Stomach (tissue), 9 donors: ENCODE measurements around the gene PIGW. TPM values are rescaled to one million over a fixed set of nuclear protein-coding genes. Genes with fewer than 3 reads are reported as not detected.

Experiments used
- DNase-seq, 2 donors: peaks; one replicate each; pipeline versions ENCODE4 v3.0.0 to v3.0.0-alpha.2; 2013 to 2019
- H3K27ac ChIP-seq, 5 donors: fragments of 200-600 bp in 4 of 5; sonication (generic) in 4 of 5; one replicate each; pipeline ENCODE4 v1.5.1; 2013 to 2019; ENCODE audit warnings: mild to moderate bottlenecking in 1 of 5, moderate library complexity in 1 of 5
- H3K27me3 ChIP-seq, 3 donors: fragments of 200-600 bp; sonication (generic); one replicate each; pipeline ENCODE4 v1.5.1; 2017 to 2019; ENCODE audit warnings: mixed run types in 1 of 3
- H3K36me3 ChIP-seq, 4 donors: fragments of 200-600 bp; sonication (generic); 1 replicate in 3 of 4; 2 replicates in 1 of 4; pipeline ENCODE4 v1.5.1; 2016 to 2019
- H3K4me1 ChIP-seq, 4 donors: fragments of 200-600 bp; sonication (generic); one replicate each; pipeline ENCODE4 v1.5.1; 2016 to 2019
- H3K4me3 ChIP-seq, 4 donors: fragments of 200-600 bp; sonication (generic) in 3 of 4; one replicate each; pipeline ENCODE4 v1.5.1; 2016 to 2019; ENCODE audit warnings: mild to moderate bottlenecking in 1 of 4
- H3K9me3 ChIP-seq, 4 donors: fragments of 200-600 bp; sonication (generic); one replicate each; pipeline ENCODE4 v1.5.1; 2016 to 2019
- EP300 ChIP-seq: sonication (generic); formaldehyde crosslinking; IDR thresholded peaks from one replicate; pipeline ENCODE4 v1.6.1; 2017; ENCODE audit warnings: antibody characterized with exemption
- POLR2A ChIP-seq, 4 donors: fragments of 450-650 bp; IDR thresholded peaks; one replicate each; pipeline ENCODE4 v1.6.1; 2016; ENCODE audit warnings: antibody characterized with exemption in 4 of 4, control low read depth in 2 of 4, mild to moderate bottlenecking in 1 of 4, moderate library complexity in 1 of 4
- POLR2AphosphoS5 ChIP-seq, 3 donors: sonication (generic); formaldehyde crosslinking; IDR thresholded peaks; one replicate each; pipeline ENCODE4 v1.6.1; 2016; ENCODE audit warnings: antibody characterized with exemption in 3 of 3
- WGBS, 5 donors: extraction: QIAGEN DNeasy Blood & Tissue Kit in 3 of 5; methylation state at CpG; one replicate each; pipeline versions ENCODE4 v1.1.5 to v1.1.7; 2013 to 2018; 5-methylcytosine and 5-hydroxymethylcytosine counted together
- intact Hi-C: fragments of 100-400 bp; cut with DNase I; formaldehyde crosslinking; loops from one replicate; pipeline ENCODE4 v1.15.1; 2023; ENCODE audit warnings: low total_unique reads
- polyA plus RNA-seq, 3 donors: library from polyadenylated mRNA; stranded (reverse); fragments of 200-250 nt; gene quantifications; one replicate each; pipeline ENCODE4 v1.2.3, GENCODE V29; 2013
- total RNA-seq, 5 donors: library from RNA; depleted of rRNA; stranded (reverse); fragments of >200 nt; gene quantifications; one replicate each; pipeline versions ENCODE4 v1.1.0 to v1.2.3, GENCODE V29; 2014 to 2016
- TF ChIP-seq, protein P1 (sequence below), 7 experiments: fragments of 450-650 bp in 4 of 7; fragments of 200-600 bp in 3 of 7; sonication (generic) in 3 of 7; IDR thresholded peaks; one replicate each; pipeline ENCODE4 v1.5.1; 2016 to 2019; ENCODE audit warnings: antibody characterized with exemption in 7 of 7, control low read depth in 2 of 7, mild to moderate bottlenecking in 1 of 7
- donor health status: healthy with polysubstance abuse.
- donor health status: Bipolar disorder and iron deficiency.
- donor health status: healthy.

The PIGW gene
- total and polyA plus RNA-seq, 8 donors = 0.45 to 12.7 (median 4.3) TPM; not detected in 1

DNA sequence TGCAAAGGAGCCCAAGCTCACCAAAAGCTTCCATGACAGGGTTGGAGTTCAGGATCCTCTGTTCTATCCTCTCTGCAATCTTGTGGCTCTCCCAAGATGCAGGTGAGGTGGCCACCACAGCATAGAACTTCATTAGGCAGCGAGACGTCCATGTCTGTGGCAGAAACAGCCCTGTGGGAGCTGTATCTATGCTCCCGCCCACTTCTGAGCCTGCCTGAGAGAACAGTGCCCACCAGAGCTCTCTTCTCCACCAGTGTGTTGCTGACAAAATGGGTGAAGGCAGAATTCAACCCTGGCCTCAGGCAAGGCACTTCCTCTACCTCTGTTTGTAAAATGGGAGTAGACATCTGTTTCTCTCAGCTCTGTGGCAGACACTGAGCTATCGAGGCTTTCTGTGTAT is 18.9 kb upstream of the PIGW start:
- TF ChIP-seq, protein P1, sequence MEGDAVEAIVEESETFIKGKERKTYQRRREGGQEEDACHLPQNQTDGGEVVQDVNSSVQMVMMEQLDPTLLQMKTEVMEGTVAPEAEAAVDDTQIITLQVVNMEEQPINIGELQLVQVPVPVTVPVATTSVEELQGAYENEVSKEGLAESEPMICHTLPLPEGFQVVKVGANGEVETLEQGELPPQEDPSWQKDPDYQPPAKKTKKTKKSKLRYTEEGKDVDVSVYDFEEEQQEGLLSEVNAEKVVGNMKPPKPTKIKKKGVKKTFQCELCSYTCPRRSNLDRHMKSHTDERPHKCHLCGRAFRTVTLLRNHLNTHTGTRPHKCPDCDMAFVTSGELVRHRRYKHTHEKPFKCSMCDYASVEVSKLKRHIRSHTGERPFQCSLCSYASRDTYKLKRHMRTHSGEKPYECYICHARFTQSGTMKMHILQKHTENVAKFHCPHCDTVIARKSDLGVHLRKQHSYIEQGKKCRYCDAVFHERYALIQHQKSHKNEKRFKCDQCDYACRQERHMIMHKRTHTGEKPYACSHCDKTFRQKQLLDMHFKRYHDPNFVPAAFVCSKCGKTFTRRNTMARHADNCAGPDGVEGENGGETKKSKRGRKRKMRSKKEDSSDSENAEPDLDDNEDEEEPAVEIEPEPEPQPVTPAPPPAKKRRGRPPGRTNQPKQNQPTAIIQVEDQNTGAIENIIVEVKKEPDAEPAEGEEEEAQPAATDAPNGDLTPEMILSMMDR (IDR thresholded peaks at IDR 0.05) = no peak
- TF ChIP-seq POLR2AphosphoS5 (IDR thresholded peaks at IDR 0.05) (no peak), POLR2A (IDR thresholded peaks at IDR 0.05) (no peak), EP300 (no peak)
- 87 to 95% (median 93%) methylated on average over 4 of the region's 4 CpGs for WGBS, 5 donors
- no peak for DNase-seq

DNA sequence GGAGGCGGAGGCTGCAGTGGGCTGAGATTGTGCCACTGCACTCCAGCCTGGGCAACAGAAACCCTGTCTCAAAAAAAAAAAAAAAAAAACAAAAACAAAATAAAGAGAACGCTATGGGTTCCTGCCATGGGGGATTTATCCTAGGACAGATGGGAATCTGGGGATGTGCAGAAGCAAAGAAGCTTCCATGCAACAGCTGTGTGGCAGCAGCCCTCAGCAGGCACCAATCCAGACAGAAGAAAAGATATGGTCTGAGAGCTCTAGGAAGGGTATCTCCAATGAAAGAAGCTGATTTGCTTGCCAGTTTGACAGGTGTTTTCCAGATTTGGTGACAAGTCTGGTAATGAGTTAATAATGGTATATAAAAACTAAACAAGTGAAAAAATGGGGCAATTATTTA is 11.7 kb upstream of the PIGW start:
- no peak for DNase-seq
- no peak for TF ChIP-seq EP300
- TF ChIP-seq, protein P1 (IDR thresholded peaks at IDR 0.05) = no peak
- no peak for TF ChIP-seq POLR2A (IDR thresholded peaks at IDR 0.05)
- no peak for TF ChIP-seq POLR2AphosphoS5 (IDR thresholded peaks at IDR 0.05)
- Histone ChIP-seq H3K4me1 (no peaks in the 10 kb centered on the region), H3K9me3 (no peaks in the 10 kb centered on the region), H3K27ac (no peak overlapping the region), H3K36me3 (peaks cover 27 to 79% (median 78%) of the 10 kb centered on the region in 4 donors), H3K4me3 (no peak overlapping the region), H3K27me3 (no peaks in the 10 kb centered on the region)
- 79 to 97% (median 92%) methylated on average over 2 of the region's 2 CpGs for WGBS, 5 donors
- intact Hi-C loops = no loop called here

More for the DNA sequence above, 18.9 kb upstream of the PIGW start:
- Histone ChIP-seq H3K4me3 (no peak overlapping the region), H3K27ac (no peak overlapping the region), H3K36me3 (peaks cover 7 to 82% (median 69%) of the 10 kb centered on the region in 4 donors), H3K27me3 (no peaks in the 10 kb centered on the region), H3K9me3 (no peaks in the 10 kb centered on the region), H3K4me1 (no peaks in the 10 kb centered on the region)
- intact Hi-C loops = no loop called here

DNA sequence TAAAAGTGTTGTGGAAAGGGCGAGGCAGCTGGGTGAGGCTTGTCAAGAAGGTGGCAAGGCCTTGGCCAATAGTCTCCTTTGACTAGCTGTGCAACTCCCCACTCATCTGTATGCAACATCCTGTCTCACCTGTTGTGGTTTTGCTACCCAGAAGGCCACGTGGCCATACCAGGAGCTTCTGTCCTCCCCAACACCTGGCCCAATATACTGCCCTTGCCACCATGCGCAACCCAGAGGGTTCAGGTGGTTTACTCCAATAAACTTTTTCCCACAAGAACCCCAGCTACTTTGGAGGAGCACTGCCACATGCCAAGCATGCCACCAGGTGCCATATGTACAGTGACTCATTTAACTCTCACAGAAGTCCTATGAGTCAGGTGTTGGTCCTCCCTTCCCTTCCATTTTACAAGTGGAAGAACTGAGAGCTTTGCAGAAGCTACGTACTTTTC is 10.3 kb upstream of the PIGW start:
- no peak overlapping the region for H3K4me3 ChIP-seq
- no peaks in the 10 kb centered on the region for H3K4me1 ChIP-seq
- TF ChIP-seq POLR2A (IDR thresholded peaks at IDR 0.05) (no peak), EP300 (no peak), POLR2AphosphoS5 (IDR thresholded peaks at IDR 0.05) (no peak)
- TF ChIP-seq, protein P1 (IDR thresholded peaks at IDR 0.05) = no peak
- H3K27me3 ChIP-seq = no peaks in the 10 kb centered on the region
- intact Hi-C loops = no loop called here
- DNase-seq = no peak
- 85 to 93% (median 92%) methylated on average over 4 of the region's 4 CpGs for WGBS, 5 donors
- H3K36me3 ChIP-seq = peaks cover 27 to 90% (median 87%) of the 10 kb centered on the region in 4 donors
- H3K9me3 ChIP-seq = no peaks in the 10 kb centered on the region
- H3K27ac ChIP-seq = no peak overlapping the region

DNA sequence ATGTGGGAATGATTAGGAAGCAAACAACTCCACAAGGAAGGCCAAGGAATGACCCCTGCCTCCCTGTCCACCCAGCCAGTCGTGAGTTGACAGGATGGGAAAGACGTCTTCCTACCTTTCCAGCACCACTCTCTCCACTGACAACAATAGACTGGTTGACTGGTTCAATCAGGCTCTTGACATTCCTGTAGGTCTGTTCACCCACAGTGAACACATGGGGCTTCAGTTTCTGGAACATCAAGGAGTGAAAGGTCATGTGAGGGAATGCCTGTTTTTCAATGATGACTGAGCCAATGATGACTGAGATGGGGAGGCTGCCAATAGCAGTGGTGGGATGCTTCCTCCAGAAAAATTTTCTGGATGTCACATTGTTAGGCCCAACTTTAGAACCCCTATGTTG is 9.7 kb upstream of the PIGW start:
- H3K27me3 ChIP-seq = no peaks in the 10 kb centered on the region
- 73 to 95% (median 86%) methylated on average over 2 of the region's 2 CpGs for WGBS, 5 donors
- H3K4me3 ChIP-seq = no peak overlapping the region
- intact Hi-C loops = no loop called here
- no peak overlapping the region for H3K27ac ChIP-seq
- no peaks in the 10 kb centered on the region for H3K4me1 ChIP-seq
- no peak for DNase-seq
- H3K36me3 ChIP-seq = peaks cover 27 to 93% (median 90%) of the 10 kb centered on the region in 4 donors
- no peaks in the 10 kb centered on the region for H3K9me3 ChIP-seq
- TF ChIP-seq POLR2AphosphoS5 (IDR thresholded peaks at IDR 0.05) (no peak), POLR2A (IDR thresholded peaks at IDR 0.05) (no peak), EP300 (no peak)
- TF ChIP-seq, protein P1 (IDR thresholded peaks at IDR 0.05) = no peak
